H1 (cell line): Measurements from ENCODE around the gene TNFRSF1A. TPM values are rescaled to one million over a fixed set of nuclear protein-coding genes. Genes with fewer than 3 reads are reported as not detected.

Experiments
- BRCA1 ChIP-seq: IDR thresholded peaks from 2 replicates; pipeline ENCODE4 v1.6.1; 2012; ENCODE audit warnings: low read depth, low read length, improper control_type of control experiment
- CBX5 ChIP-seq: fragments of 300-800, 300-1000 bp; sonication (generic); IDR thresholded peaks from 2 replicates; pipeline ENCODE4 v1.7.1; 2016; ENCODE audit warnings: antibody characterized with exemption, low read length, low read depth
- CTBP2 ChIP-seq: IDR thresholded peaks from 2 replicates; pipeline ENCODE4 v1.7.0; 2011; ENCODE audit warnings: borderline replicate concordance, mild to moderate bottlenecking, moderate library complexity, mixed read lengths, low read length; ENCODE audit not compliant: insufficient read depth, insufficient read length
- EZH2 ChIP-seq: fragments of 200-600 bp; sonication (generic); IDR thresholded peaks from 2 replicates; pipeline ENCODE4 v1.7.1; 2012; ENCODE audit warnings: low read depth, mild to moderate bottlenecking, moderate library complexity, low read length, inconsistent platforms; ENCODE audit not compliant: severe bottlenecking
- FOSL1 ChIP-seq: IDR thresholded peaks from 2 replicates; pipeline ENCODE4 v1.6.1; 2011; ENCODE audit warnings: mild to moderate bottlenecking, low read depth, low read length, moderate library complexity; ENCODE audit not compliant: insufficient read depth
- MAFK ChIP-seq: IDR thresholded peaks from 2 replicates; pipeline ENCODE4 v1.6.1; 2012; ENCODE audit warnings: low read depth, mild to moderate bottlenecking, improper control_type of control experiment, low read length
- RBBP5 ChIP-seq: IDR thresholded peaks from 2 replicates; pipeline ENCODE4 v1.7.1; 2012; ENCODE audit warnings: low read depth, mild to moderate bottlenecking, inconsistent platforms, low read length, moderate library complexity, borderline replicate concordance
- SIN3A ChIP-seq, 2 experiments: IDR thresholded peaks in 1 of 2; conservative IDR thresholded peaks in 1 of 2; 2 replicates each; pipeline ENCODE4 v1.6.1; 2011 to 2012; ENCODE audit warnings: low read length in 2 of 2, improper control_type of control experiment in 1 of 2, low read depth in 1 of 2, mild to moderate bottlenecking in 1 of 2
- SIX5 ChIP-seq: IDR thresholded peaks from 2 replicates; pipeline ENCODE4 v1.6.1; 2011; ENCODE audit warnings: mild to moderate bottlenecking, low read depth, low read length
- polyA plus RNA-seq, 7 experiments: library from polyadenylated mRNA; depleted of rRNA in 3 of 7; stranded (reverse) in 5 of 7; unstranded in 2 of 7; fragments of >200 nt in 5 of 7; fragments of 200-250 nt in 2 of 7; gene quantifications; 1 replicate in 5 of 7; 2 replicates in 1 of 7; 4 replicates in 1 of 7; pipeline versions ENCODE4 v1.2.1 to v1.2.3, GENCODE V29; 2011 to 2013; ENCODE audit warnings: missing spikeins in 2 of 7, mixed read lengths in 2 of 7
- total RNA-seq: library from RNA; stranded (reverse); fragmentation: NEBNext Ultra II Directional; extraction: Animal tissue kit (Norgen Biotek cat#: 25700); gene quantifications from 2 replicates; pipeline ENCODE4 v1.2.1, GENCODE V29; 2021

Gene TNFRSF1A
- total and polyA plus RNA-seq, 2 of the 8 experiments (the other 6 are each of a cell fraction or from before 2014, with no cell fraction given): 28.7 to 42.1 TPM

DNA sequence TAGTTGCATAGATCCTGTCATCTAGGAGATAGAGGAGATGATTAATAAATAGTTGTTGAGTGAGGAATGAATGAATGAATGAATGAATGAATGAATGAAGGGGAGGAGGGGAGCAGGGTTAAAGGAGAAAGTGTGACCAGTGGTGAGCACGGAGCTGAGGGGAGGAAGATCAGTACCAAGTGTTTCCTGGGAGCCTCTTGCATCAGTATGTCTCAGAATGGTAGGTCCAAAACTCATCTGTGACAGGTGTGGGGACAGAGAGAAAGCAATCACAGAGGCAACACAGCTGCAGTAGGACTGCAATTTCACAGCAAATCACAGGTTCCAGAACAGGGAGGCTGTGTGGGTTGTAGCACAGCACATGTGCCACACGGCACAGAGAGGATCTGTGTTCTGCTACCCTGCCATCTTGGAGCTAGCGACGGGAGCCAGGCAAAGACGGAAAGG lies 14.5 kb upstream of the TNFRSF1A start (continued):
- TF ChIP-seq SIX5 (no peak), CBX5 (no peak), FOSL1 (no peak), MAFK (no peak), CTBP2 (no peak), BRCA1 (no peak), EZH2 (no peak), SIN3A (conservative IDR thresholded peaks at IDR 0.05 in 1 of 2, IDR thresholded peaks at IDR 0.05 in 1 of 2; ENCODE audit: low read depth in 1 of 2, low read length in 2 of 2) (no peak), RBBP5 (no peak)
- TF ChIP-seq, all 59 proteins: peak for 0
